ENCODE results near the gene L1CAM.

L1CAM gene

DNA sequence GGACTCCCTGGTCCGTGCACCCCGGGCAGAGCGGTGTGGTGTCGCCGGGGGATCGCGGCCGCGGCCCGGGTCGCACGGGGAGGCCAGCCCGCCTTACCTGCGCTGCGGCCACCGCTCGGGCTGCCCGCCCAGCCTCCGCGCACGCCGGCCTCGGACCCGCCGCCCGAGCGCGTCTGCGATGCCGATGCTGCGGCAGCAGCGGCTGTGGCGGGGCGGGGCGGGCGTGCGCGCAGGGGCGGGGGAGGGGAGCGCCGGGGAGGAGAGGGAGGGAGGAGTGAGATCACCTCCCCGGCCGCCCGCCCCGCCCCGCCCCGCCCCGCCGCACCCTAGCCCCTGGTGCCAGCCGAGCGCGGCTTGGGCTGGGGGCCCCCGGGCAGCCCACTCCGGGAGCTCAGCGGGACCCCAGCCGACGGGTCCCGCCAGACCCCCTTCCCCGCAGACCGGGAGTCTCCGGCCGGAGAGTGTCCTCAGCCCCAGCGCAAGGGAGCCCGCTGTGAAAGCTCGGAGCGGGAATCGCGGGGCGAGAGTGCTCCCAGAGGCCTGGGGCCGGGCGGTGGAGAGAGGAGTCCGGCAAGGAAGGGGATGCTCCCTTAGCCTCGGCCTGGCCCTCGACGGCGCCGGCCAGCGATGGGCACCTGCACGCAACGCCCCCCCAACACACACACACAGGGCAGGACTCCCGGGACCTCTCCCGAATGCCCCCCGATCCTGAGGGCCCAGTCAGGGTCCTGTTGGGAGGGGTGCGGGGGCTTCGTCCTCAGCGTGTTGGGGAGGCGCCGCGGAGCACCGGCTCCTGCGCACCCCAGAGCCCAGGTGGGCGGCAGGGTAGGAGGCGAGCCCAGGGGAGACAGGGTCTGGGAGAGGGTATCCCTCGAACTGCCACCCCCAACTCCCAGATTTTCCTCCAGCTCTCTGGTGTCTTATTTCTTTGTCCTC lies at the start of gene L1CAM:
Gene L1CAM (minus strand): TSS at position 206 of the 936 bp plus-strand sequence. CDS start 10,337 bp downstream, outside the sequence.
- peak; percentile 32 to 37 for DNase-seq

DNA sequence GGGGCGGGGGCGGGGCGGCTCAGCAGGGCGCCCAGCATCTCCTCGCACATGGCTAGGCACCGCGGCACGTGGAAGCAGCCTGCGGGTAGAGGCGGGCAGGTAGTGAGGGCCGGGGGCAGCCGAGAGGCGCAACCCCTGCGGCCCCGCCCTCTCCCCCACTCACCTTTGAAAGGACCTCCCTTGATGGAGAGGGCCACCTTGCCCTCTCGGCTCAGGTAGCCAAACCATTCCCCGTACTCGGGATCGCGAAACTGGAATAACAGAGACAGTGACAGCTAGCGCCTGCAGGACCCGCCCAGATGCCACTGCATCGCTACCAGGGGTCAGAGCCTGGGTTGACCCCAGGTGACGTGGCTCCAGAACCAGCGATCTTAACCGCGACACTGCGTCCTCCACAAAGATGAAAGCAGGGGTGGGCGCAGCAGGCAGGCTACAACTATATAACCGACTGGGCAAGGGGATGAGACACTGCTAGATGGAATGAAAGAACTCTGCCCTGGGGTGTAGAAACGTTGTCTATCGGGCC lies 49.4 kb upstream of the L1CAM start:
- DNase-seq, result no peak

GRCh38 chrX:153934762-153935325 lies 48.9 kb upstream of the L1CAM start, which contains the start of gene NAA10:
NAA10 (minus strand) TSS chrX:153935037; CDS start chrX:153934904, 133 bp downstream.
- peak; percentile 50 to 56 for DNase-seq

DNA sequence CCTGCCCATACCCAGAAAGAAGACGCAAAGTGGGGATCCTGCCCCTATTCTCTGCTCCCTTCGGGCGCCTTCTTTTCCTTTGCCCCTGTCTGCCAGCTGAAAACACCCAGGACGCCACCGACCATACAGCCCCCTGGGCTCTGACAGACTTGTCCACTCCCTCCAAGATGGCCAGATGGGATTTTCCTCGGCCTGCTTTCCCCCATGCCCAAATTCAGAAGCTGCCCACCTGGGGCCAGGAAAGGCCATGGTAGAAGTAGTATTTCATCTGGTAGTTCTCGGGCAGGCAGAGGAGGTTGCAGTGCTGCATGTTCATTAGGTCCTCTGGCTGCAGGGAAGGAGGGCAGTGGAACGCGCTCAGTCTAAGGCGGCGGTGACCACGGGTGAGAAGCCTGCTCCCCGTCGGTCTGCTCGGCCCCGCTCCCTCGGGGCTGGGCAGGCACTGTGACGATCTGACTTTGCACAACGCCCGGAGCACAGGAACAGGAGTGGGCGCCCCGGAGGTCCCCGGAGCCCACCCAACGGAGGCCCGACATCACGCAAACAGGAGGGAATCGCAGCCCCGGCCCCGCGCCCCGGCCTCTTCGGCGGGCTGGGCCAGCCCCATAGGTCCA lies 48.3 kb upstream of the L1CAM start:
- DNase-seq, result no peak

DNA sequence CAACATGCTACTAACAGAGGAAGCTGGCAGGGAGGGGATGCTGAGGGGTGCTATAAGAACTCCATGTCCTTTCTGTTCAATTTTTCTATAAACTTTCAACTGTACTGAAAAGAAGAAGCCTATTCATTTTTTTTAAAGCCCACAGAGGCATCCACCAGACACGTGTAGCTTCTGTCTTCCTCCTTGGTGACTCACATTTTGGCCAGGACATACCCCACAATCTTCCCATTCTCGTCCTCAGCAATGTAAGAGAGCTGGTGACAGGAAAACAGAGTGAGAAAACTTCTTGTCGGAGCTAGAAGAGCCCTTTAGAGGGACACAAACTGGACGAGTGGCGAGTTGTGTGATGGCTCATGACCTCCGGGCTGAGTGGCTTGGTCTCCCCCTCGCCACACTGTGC lies 47.8 kb upstream of the L1CAM start:
- no peak for DNase-seq

- no peak for DNase-seq
Observed at GRCh38 chrX:153932220-153932915, 46.4 kb upstream of the L1CAM start.

- no peak for DNase-seq
Observed at GRCh38 chrX:153931748-153932147, 45.8 kb upstream of the L1CAM start.

DNA sequence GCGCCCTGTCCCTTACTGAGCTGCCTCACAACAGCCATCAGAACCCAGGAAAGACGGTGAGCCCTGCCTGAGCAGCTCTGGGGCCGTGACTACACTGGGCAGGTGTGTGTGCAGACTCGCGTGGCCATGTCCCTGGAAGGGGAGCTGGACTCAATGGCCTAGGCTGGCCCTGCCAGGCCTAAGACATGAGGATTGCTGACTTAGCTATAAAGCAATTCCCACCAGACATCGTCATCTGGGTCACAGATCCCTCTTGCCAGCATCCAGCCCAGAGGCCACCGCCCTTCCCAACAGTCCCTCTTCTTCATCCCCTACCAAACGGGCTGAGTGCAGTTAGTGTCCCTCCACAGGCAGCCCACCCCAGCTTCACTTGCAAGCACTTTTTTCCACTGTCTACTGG lies 45.2 kb upstream of the L1CAM start:
- DNase-seq, result no peak

GRCh38 chrX:153930011-153930910 lies 44.3 kb upstream of the L1CAM start:
- no peak for DNase-seq

DNA sequence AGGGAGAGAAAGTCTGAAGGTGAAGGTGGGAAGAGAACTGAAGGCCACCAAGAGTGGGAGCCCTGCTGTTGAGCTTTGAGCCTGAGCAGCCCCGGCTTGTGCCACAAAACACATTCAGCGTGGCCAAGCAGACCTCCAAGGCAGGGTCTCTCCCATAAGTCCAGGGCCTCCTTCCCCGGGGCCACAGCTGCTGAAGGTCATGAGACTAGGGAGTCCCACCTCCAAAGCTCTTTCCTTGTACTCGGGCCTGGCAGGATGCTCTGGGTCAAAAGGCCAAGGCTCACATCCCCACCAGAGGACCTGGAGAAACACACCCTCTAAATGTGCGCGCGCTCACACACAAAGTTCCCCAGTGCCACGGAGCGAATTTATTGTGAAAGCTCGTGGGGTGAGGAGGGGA lies 43.6 kb upstream of the L1CAM start:
- DNase-seq, result no peak

- DNase-seq, result no peak
Observed at GRCh38 chrX:153928846-153929245, 42.9 kb upstream of the L1CAM start.

GRCh38 chrX:153927922-153928760 lies 42.2 kb upstream of the L1CAM start:
- peak; percentile 90 to 93 for DNase-seq

- DNase-seq, result no peak
Observed at GRCh38 chrX:153927672-153927921, 41.6 kb upstream of the L1CAM start.

GRCh38 chrX:153926858-153927671 lies 41.1 kb upstream of the L1CAM start:
- DNase-seq, result peak; percentile 64 to 69

DNA sequence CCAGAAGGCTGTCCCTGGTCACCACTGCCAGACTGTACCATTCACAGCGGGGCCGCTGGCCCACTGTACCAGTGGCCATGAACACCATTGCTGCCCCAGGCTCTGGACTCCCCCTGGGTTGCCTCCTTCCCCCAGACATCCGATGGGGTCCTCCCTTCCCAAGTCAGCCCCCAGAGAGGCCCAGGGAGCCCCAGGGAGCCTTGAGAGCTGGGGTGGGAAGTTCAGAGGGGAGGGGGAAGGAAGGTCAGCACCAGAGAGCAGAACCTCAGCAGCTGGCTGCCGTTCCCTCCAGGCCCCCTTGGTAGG lies 40.5 kb upstream of the L1CAM start:
- DNase-seq, result no peak

- peak in 1 of 2 donors; percentile 40 for DNase-seq
Observed at GRCh38 chrX:153925739-153926551, 40.0 kb upstream of the L1CAM start, which contains the start of gene ARHGAP4. ARHGAP4 (minus strand) TSS chrX:153926264; CDS start chrX:153926202, 62 bp downstream.

- DNase-seq, result no peak
Observed at GRCh38 chrX:153925387-153925738, 39.4 kb upstream of the L1CAM start.

DNA sequence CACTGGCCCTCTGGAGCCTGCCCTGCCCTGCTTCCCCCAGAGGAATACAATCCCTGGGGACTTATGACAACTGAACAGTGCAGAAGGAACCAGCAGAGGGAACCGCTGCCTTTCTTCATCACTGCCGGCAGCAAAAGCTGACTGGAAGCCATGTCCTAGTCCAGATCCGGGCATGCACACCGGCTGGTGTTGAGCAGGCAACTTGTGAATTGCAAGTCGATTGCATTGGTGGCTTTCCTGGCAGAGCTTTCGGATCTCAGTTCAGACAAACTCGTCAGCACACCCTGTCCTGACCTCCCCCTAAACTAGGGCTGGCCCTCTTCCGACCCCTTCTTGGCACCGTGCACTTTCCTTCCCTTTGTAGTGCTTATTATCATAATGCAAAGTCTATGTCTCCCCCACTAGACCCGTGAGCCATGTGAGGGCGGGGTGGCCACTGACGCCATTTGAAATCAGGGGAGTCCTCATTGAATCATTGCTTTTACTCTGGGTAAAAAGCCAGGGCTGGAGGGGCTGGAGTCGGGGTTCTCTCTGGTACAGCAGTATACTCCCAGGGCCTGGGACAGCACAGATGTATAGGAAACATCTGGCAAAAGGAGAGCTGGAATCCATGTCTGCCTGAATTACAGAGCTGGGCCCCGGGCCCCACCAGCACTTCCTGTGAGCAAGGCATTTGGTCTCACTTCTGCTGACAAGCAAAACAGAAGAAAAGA lies 38.3 kb upstream of the L1CAM start:
- no peak for DNase-seq
